ENCODE results near the gene WFS1. TPM values are rescaled to one million over a fixed set of nuclear protein-coding genes. Genes with fewer than 3 reads are reported as not detected.

Gene WFS1
- polyA plus RNA-seq, 4 donors, result 24.0 to 31.0 (median 25.9) TPM

DNA sequence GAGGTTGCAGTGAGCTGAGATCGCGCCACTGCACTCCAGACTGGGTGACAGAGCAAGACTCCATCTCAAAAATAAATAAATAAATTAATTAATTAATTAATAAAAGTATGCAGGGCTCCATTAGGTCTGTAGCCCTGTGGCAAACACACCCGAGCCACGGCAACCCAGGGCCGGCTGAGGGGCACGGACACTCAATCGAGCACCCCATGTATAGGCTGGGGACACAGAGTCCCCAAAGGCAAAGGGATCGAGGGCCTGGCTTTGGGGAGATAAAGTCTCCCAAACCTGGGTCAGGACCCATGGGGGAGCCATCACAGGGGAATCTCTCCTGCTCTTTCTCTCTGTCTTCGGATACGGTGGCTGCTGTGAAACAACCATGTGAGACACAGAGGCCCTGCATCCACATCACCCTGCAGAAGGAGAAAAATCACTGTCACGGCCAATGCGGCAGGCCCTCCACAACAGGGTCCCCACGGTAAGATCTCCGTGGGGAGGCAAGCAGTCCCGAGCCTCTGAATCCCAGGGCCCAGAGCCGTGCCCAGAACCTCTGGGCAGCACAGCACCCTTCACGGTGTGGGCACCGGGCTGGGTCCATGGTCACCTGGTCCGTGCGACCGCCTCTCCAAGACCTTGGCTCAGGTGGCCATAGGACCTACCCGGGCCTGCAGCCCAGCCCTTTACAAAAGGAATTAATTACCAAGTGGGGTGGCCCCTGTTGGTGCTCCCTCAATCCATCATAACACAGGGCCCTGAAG lies 81.8 kb downstream of the WFS1 start:
- DNase-seq (ENCODE audit: low read depth in 4 of 4, low spot score in 3 of 4), result no peak

- no peak for DNase-seq (ENCODE audit: low read depth in 4 of 4, low spot score in 3 of 4)
These were observed 82.5 kb downstream of the WFS1 start for GRCh38 chr4:6352031-6352692.

Other genes starting within 250 kb of the WFS1 start
- under 1 TPM in 2 of 4 donors, not detected in 2; 0.08 to 0.17 TPM for gene JAKMIP1, start 69.3 kb upstream of the WFS1 start, polyA plus RNA-seq (ENCODE audit: insufficient read length in 4 of 4)
- gene PPP2R2C, start 202.8 kb downstream of the WFS1 start, polyA plus RNA-seq (ENCODE audit: insufficient read length in 4 of 4), result under 1 TPM; 0.30 to 0.71 (median 0.37) TPM